Vagina (tissue), 2 donors: ENCODE data around the gene EP400.

Experiments
- POLR2A ChIP-seq, 2 donors: fragments of 450-650 bp; IDR thresholded peaks; one replicate each; pipeline ENCODE4 v1.6.1; 2017; ENCODE audit warnings: antibody characterized with exemption in 2 of 2, mild to moderate bottlenecking in 2 of 2, moderate library complexity in 2 of 2
- TF ChIP-seq, protein P1 (sequence below), 3 experiments: fragments of 450-650 bp in 2 of 3; fragments of 200-600 bp in 1 of 3; sonication (generic) in 1 of 3; IDR thresholded peaks; one replicate each; pipeline ENCODE4 v1.5.1; 2017 to 2019; ENCODE audit warnings: antibody characterized with exemption in 3 of 3, mild to moderate bottlenecking in 2 of 3, moderate library complexity in 2 of 3

DNA sequence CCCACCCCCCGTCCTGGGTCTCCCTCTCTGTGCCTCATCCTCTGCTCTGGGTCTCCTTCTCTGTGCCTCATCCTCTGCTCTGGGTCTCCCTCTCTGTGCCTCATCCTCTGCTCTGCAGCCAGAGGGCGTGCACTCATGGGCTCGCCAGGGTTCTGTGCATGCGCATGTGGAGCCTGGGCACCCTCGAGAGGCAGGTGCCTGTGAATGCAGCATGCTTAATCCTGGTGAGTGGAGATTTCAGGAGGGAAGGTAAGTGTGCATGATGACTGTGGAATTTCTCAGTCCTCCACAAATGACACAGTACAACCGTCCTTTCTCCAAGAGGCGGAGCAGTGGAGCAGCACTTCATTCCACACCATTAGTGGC, 65.2 kb downstream of the EP400 start:
- TF ChIP-seq POLR2A (IDR thresholded peaks at IDR 0.05): no peak
- TF ChIP-seq, protein P1, sequence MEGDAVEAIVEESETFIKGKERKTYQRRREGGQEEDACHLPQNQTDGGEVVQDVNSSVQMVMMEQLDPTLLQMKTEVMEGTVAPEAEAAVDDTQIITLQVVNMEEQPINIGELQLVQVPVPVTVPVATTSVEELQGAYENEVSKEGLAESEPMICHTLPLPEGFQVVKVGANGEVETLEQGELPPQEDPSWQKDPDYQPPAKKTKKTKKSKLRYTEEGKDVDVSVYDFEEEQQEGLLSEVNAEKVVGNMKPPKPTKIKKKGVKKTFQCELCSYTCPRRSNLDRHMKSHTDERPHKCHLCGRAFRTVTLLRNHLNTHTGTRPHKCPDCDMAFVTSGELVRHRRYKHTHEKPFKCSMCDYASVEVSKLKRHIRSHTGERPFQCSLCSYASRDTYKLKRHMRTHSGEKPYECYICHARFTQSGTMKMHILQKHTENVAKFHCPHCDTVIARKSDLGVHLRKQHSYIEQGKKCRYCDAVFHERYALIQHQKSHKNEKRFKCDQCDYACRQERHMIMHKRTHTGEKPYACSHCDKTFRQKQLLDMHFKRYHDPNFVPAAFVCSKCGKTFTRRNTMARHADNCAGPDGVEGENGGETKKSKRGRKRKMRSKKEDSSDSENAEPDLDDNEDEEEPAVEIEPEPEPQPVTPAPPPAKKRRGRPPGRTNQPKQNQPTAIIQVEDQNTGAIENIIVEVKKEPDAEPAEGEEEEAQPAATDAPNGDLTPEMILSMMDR (IDR thresholded peaks at IDR 0.05): no peak
